Non-pigmented ciliary epithelial cell (primary cell): ENCODE measurements around the gene MRPS12.

Source experiments
- DNase-seq: peaks from one replicate; pipeline ENCODE4 v3.0.0-alpha.2; 2010; ENCODE audit warnings: low read depth

MRPS12 gene

GRCh38 chr19:38911388-38912001, 19.2 kb upstream of the MRPS12 start:
- DNase-seq: no peak

- DNase-seq: no peak
Observed at GRCh38 chr19:38912600-38913514, 17.9 kb upstream of the MRPS12 start.

GRCh38 chr19:38913958-38914357, 16.8 kb upstream of the MRPS12 start:
- DNase-seq: no peak

- DNase-seq: no peak
Observed at GRCh38 chr19:38915329-38916321, 15.1 kb upstream of the MRPS12 start.

- DNase-seq: no peak
Observed at GRCh38 chr19:38917516-38917915, 13.2 kb upstream of the MRPS12 start.

GRCh38 chr19:38917921-38918491, 12.7 kb upstream of the MRPS12 start:
- DNase-seq: no peak

GRCh38 chr19:38918526-38918925, 12.2 kb upstream of the MRPS12 start:
- DNase-seq: no peak

- no peak for DNase-seq
Observed at GRCh38 chr19:38919837-38920601, 10.7 kb upstream of the MRPS12 start.

GRCh38 chr19:38920602-38921419, 9.9 kb upstream of the MRPS12 start:
- no peak for DNase-seq

GRCh38 chr19:38921420-38922274, 9.1 kb upstream of the MRPS12 start:
- no peak for DNase-seq

- no peak for DNase-seq
Observed at GRCh38 chr19:38922482-38922881, 8.3 kb upstream of the MRPS12 start.

- no peak for DNase-seq
Observed at GRCh38 chr19:38924388-38924787, 6.4 kb upstream of the MRPS12 start.

GRCh38 chr19:38928391-38929001, 2.2 kb upstream of the MRPS12 start:
- DNase-seq: no peak

- peak; percentile 73 for DNase-seq
Observed at GRCh38 chr19:38929929-38930775, 592 bp upstream of the MRPS12 start, which contains the start of gene SARS2. TSS of gene SARS2 (minus strand) at chr19:38930763. CDS start at chr19:38930736, 27 bp downstream.

GRCh38 chr19:38931521-38931793, 713 bp downstream of the MRPS12 start:
- DNase-seq: no peak

- DNase-seq: no peak
Observed at GRCh38 chr19:38932425-38933179, 1.9 kb downstream of the MRPS12 start.

GRCh38 chr19:38933544-38933943, 2.8 kb downstream of the MRPS12 start:
- no peak for DNase-seq
